Epithelial cell of proximal tubule (primary cell): ENCODE data around the gene ABLIM2. TPM values are rescaled to one million over a fixed set of nuclear protein-coding genes. Genes with fewer than 3 reads are reported as not detected.

Source experiments
- DNase-seq: peaks from one replicate; pipeline ENCODE4 v3.0.0-alpha.2; 2011; ENCODE audit warnings: low read depth
- H3K4me3 ChIP-seq: 2 replicates; pipeline ENCODE4 v1.5.1; 2011; ENCODE audit warnings: low read depth, mild to moderate bottlenecking, low read length
- total RNA-seq: library from RNA; depleted of rRNA; stranded (reverse); fragments of >200 nt; gene quantifications from 2 replicates; pipeline ENCODE4 v1.2.3, GENCODE V29; 2015
- TF ChIP-seq, protein P1 (sequence below): conservative IDR thresholded peaks from 2 replicates; pipeline ENCODE4 v1.5.1; 2012; ENCODE audit warnings: low read depth, mild to moderate bottlenecking, low read length

Gene ABLIM2
- total RNA-seq, 1 donor from 2014 or later, result 1.0 TPM

DNA sequence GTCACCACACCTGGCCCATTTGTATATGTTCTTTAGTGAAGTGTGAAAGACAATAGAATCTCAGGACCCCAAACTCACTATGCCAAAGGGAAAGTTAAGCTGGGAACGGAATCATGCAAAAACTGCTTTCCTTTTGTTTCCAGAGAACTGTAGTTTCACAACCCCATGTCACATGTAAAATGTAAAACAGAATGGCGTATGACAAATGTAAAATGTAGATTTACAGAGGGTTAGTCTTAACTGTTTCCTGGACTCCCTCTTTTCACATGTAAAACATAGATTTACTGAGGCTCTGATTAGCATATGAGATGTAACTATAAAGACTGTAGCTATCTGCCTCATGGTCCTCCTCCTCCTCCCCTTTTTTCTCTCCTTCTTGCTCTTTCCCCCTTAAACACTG lies 66.3 kb downstream of the ABLIM2 start:
- H3K4me3 ChIP-seq, result no peak overlapping the region
- no peak for DNase-seq
- TF ChIP-seq, protein P1, sequence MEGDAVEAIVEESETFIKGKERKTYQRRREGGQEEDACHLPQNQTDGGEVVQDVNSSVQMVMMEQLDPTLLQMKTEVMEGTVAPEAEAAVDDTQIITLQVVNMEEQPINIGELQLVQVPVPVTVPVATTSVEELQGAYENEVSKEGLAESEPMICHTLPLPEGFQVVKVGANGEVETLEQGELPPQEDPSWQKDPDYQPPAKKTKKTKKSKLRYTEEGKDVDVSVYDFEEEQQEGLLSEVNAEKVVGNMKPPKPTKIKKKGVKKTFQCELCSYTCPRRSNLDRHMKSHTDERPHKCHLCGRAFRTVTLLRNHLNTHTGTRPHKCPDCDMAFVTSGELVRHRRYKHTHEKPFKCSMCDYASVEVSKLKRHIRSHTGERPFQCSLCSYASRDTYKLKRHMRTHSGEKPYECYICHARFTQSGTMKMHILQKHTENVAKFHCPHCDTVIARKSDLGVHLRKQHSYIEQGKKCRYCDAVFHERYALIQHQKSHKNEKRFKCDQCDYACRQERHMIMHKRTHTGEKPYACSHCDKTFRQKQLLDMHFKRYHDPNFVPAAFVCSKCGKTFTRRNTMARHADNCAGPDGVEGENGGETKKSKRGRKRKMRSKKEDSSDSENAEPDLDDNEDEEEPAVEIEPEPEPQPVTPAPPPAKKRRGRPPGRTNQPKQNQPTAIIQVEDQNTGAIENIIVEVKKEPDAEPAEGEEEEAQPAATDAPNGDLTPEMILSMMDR, result no peak

DNA sequence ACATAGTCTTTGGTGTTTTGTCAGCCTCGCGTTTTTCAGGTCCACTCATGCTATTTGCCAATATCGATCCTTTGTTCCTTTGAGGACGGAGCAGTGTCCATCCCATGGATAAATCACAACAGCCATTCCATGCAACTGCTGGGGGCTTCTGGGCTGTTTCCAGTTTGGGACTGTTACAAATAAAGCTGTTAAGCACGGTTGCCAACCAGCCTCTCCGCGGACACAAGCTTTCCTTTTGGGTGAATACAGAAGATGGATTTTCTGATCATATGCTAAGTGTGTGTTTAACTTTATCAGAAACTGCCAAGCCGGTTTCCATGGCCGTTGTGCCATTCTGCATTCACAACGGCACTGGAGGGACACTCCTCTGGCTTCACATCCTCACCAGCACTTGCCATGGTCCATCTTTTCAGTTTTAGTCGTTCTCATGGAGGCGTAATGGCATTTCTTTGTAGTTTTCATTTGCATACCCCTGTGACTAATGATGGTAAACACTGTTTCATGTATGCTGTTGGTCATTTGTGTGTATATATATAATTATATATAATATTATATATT lies 67.8 kb downstream of the ABLIM2 start:
- TF ChIP-seq, protein P1, result no peak
- DNase-seq, result no peak

DNA sequence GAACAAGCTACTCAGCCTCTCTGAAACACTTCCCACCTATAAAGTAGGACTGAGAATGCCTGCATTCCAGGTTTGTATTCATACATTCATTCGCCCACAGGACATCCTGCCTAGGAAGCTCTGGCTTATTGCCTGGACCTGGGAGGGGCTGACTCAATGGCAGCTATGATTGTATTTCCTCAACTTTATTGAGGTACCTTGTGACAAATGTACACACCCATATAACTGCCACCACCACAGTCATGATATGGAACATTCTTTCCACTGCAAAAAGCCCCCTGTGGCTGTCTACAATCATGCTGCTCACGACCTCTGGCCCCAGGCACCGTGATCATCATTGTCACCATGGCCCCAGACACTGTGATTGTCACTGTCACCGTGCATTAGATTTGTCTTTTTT lies 68.3 kb downstream of the ABLIM2 start:
- no peak overlapping the region for H3K4me3 ChIP-seq
- DNase-seq, result no peak
- TF ChIP-seq, protein P1, result no peak

More for the DNA sequence above, 67.8 kb downstream of the ABLIM2 start:
- no peak overlapping the region for H3K4me3 ChIP-seq

DNA sequence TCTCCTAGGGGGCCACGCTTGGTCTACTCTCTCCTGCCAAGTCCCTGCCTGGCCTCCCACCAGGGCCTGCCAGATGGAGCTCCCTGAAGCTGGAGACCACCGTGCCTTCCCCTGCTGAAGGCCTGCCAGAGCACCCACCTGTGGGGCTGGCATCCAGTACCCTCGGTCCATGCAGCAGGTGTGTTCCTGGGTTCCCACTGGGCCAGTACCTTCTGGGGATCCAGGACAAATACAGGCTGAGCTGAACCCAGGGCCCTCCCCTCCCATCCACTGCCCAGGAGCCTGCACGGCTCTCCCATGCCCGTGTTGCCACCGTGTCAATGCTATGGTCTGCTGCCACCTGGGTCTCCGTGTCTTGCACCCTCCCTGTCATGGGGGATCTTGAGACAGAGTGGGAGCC lies 68.8 kb downstream of the ABLIM2 start:
- TF ChIP-seq, protein P1, result no peak
- H3K4me3 ChIP-seq, result no peak overlapping the region
- no peak for DNase-seq

DNA sequence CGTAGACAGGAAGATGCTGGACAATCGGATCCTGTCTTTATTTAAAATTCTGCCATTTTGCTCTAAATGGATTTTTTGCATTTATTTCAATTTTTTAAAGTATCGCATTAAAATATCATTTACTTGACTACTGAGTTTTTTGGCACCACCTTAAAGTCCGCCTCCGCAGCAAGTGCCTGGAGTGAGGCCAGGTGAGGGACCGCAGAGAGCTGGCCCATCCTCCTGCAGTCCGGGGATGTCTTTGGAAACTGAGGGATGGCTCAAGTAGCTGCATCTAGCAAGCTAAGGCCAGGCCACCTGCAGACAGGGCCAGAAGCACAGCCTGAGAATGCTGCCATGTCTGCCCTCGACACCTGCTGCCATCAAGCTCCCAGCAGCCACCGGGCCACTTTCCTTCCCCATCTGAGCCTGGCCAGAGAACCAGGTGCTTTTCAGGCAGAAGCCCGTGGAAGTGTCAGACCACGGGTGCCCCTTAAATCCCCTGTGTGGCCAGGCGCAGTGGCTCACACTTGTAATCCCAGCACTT lies 69.6 kb downstream of the ABLIM2 start:
- TF ChIP-seq, protein P1, result no peak
- no peak overlapping the region for H3K4me3 ChIP-seq
- DNase-seq, result no peak

DNA sequence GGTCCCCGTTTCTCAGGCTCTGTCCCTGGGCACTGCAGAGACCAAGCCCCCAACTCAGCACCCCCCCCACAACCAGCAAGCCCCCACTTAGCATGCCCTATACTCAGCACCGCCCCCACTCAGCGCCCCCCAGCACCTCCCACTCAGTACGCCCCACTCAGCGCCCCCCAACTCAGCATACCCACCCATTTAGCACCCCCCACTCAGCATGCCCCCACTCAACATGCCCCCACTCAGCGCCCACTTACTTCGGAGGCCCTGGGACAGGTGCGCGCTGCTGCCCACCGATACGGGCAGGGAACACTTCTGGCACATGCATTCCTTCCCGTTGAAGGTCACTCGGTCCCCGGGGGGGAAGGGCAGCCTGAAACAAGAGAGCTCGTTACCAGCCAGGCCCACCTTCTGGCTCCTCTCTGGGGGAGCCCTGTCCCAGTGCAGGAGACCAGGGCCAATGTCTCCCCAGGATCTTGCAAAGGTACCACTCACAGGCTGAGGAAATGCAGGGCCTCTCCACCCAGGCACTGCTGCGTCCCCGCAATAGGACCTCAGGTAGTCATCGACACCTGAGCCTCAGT lies 70.6 kb downstream of the ABLIM2 start:
- no peak for DNase-seq
- TF ChIP-seq, protein P1, result no peak
- no peak overlapping the region for H3K4me3 ChIP-seq

DNA sequence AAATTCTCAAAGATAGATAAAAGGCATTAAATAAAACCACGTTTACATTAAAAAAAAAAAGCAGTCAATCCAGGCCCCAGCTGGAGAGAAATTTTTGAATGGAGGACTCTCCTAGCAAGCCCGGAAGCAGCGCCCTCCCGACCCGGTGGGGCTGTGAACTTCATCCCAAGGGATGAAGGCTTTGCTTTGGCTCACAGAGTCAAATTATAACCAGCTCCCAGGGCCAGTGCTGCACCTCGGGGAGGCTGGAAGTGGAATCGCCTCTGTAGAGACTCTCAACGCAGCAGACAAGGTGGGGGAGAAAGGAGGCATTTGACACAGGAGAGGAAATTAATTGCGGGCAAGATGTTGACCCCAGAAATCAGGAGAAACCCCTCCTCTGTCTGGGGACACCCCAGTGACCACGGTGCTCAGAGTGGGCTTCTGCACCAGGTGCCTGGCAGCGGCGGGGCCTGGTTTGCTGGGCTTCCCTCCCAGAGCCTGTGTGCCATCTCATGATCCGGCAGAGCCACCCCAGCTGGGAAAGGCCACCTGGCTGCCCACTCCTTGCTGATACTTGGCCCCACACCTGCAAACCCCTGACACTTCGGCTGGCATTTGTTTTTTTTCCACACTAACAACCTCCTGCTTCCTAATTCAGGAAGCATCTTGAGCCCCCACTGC lies 71.7 kb downstream of the ABLIM2 start:
- TF ChIP-seq, protein P1, result no peak
- no peak for DNase-seq
- no peak overlapping the region for H3K4me3 ChIP-seq
